DND-41 (cell line): ENCODE data around the gene PRR35.

Experiments
- CTCF ChIP-seq: IDR thresholded peaks from 2 replicates; pipeline ENCODE4 v1.5.1; 2012; ENCODE audit warnings: borderline replicate concordance, low read length, moderate library complexity, mild to moderate bottlenecking; ENCODE audit not compliant: poor library complexity, severe bottlenecking; ENCODE audit errors: extremely low read depth
- EZH2 ChIP-seq: IDR thresholded peaks from 3 replicates; pipeline ENCODE4 v1.6.1; 2012; ENCODE audit warnings: borderline replicate concordance, low read depth, mild to moderate bottlenecking, moderate library complexity, low read length, inconsistent platforms; ENCODE audit not compliant: severe bottlenecking

- TF ChIP-seq CTCF (no peak), EZH2 (no peak)
Measured at GRCh38 chr16:519841-520687, 40.1 kb upstream of the PRR35 start.
